Stomach (tissue), 9 donors: ENCODE data around the gene LTBP3. TPM values are rescaled to one million over a fixed set of nuclear protein-coding genes. Genes with fewer than 3 reads are reported as not detected.

Source experiments
- DNase-seq, 2 donors: peaks; one replicate each; pipeline versions ENCODE4 v3.0.0 to v3.0.0-alpha.2; 2013 to 2019
- H3K27ac ChIP-seq, 5 donors: fragments of 200-600 bp in 4 of 5; sonication (generic) in 4 of 5; one replicate each; pipeline ENCODE4 v1.5.1; 2013 to 2019; ENCODE audit warnings: mild to moderate bottlenecking in 1 of 5, moderate library complexity in 1 of 5
- H3K27me3 ChIP-seq, 3 donors: fragments of 200-600 bp; sonication (generic); one replicate each; pipeline ENCODE4 v1.5.1; 2017 to 2019; ENCODE audit warnings: mixed run types in 1 of 3
- H3K36me3 ChIP-seq, 4 donors: fragments of 200-600 bp; sonication (generic); 1 replicate in 3 of 4; 2 replicates in 1 of 4; pipeline ENCODE4 v1.5.1; 2016 to 2019
- H3K4me1 ChIP-seq, 4 donors: fragments of 200-600 bp; sonication (generic); one replicate each; pipeline ENCODE4 v1.5.1; 2016 to 2019
- H3K4me3 ChIP-seq, 4 donors: fragments of 200-600 bp; sonication (generic) in 3 of 4; one replicate each; pipeline ENCODE4 v1.5.1; 2016 to 2019; ENCODE audit warnings: mild to moderate bottlenecking in 1 of 4
- H3K9me3 ChIP-seq, 4 donors: fragments of 200-600 bp; sonication (generic); one replicate each; pipeline ENCODE4 v1.5.1; 2016 to 2019
- CTCF ChIP-seq, 7 experiments: fragments of 450-650 bp in 4 of 7; fragments of 200-600 bp in 3 of 7; sonication (generic) in 3 of 7; IDR thresholded peaks; one replicate each; pipeline ENCODE4 v1.5.1; 2016 to 2019; ENCODE audit warnings: antibody characterized with exemption in 7 of 7, control low read depth in 2 of 7, mild to moderate bottlenecking in 1 of 7
- EP300 ChIP-seq: sonication (generic); formaldehyde crosslinking; IDR thresholded peaks from one replicate; pipeline ENCODE4 v1.6.1; 2017; ENCODE audit warnings: antibody characterized with exemption
- POLR2A ChIP-seq, 4 donors: fragments of 450-650 bp; IDR thresholded peaks; one replicate each; pipeline ENCODE4 v1.6.1; 2016; ENCODE audit warnings: antibody characterized with exemption in 4 of 4, control low read depth in 2 of 4, mild to moderate bottlenecking in 1 of 4, moderate library complexity in 1 of 4
- POLR2AphosphoS5 ChIP-seq, 3 donors: sonication (generic); formaldehyde crosslinking; IDR thresholded peaks; one replicate each; pipeline ENCODE4 v1.6.1; 2016; ENCODE audit warnings: antibody characterized with exemption in 3 of 3
- WGBS, 5 donors: extraction: QIAGEN DNeasy Blood & Tissue Kit in 3 of 5; methylation state at CpG; one replicate each; pipeline versions ENCODE4 v1.1.5 to v1.1.7; 2013 to 2018; 5-methylcytosine and 5-hydroxymethylcytosine counted together
- intact Hi-C: fragments of 100-400 bp; cut with DNase I; formaldehyde crosslinking; loops from one replicate; pipeline ENCODE4 v1.15.1; 2023; ENCODE audit warnings: low total_unique reads
- polyA plus RNA-seq, 3 donors: library from polyadenylated mRNA; stranded (reverse); fragments of 200-250 nt; gene quantifications; one replicate each; pipeline ENCODE4 v1.2.3, GENCODE V29; 2013
- total RNA-seq, 5 donors: library from RNA; depleted of rRNA; stranded (reverse); fragments of >200 nt; gene quantifications; one replicate each; pipeline versions ENCODE4 v1.1.0 to v1.2.3, GENCODE V29; 2014 to 2016
- donor health status: healthy with polysubstance abuse.
- donor health status: Bipolar disorder and iron deficiency.
- donor health status: healthy.

LTBP3 gene
- total and polyA plus RNA-seq, 8 donors: 26.9 to 452 (median 79.3) TPM

GRCh38 chr11:65584106-65584505, 25.9 kb upstream of the LTBP3 start:
- intact Hi-C loops: no loop called here
- no peak for TF ChIP-seq CTCF (IDR thresholded peaks at IDR 0.05)
- no peak for TF ChIP-seq POLR2A (IDR thresholded peaks at IDR 0.05)
- no peak for TF ChIP-seq EP300
- no peak for TF ChIP-seq POLR2AphosphoS5 (IDR thresholded peaks at IDR 0.05)
- peaks cover 45 to 84% (median 72%) of the 10 kb centered on the region in 4 donors for H3K36me3 ChIP-seq
- 62 to 77% (median 68%) methylated on average over 8 of the region's 8 CpGs for WGBS, 5 donors
- no peaks in the 10 kb centered on the region for H3K27me3 ChIP-seq
- DNase-seq: no peak
- no peak overlapping the region for H3K4me3 ChIP-seq
- H3K27ac ChIP-seq: peak overlapping the region in 4 of 5 donors; percentile 18 to 78 (median 47)
- H3K9me3 ChIP-seq: no peaks in the 10 kb centered on the region
- peaks cover 28 to 80% (median 48%) of the 10 kb centered on the region in 4 donors for H3K4me1 ChIP-seq

DNA sequence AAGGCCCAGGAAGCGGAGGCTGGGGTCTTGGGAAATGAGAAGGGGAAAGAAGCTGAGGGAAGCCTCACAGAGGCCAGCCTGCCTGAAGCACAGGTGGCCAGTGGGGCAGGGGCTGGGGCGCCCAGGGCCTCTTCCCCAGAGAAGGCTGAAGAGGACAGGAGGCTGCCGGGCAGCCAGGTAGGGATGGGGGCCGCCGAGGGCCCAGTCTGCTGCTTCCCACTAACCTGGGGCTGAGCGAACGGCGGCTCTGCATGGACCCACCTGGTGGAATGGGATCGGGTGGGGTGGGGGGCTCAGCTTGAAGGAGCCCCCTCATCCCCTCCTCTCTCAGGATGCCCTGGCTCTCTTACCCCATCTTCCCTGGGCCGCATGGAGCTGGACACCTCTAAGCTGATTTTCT, 25.4 kb upstream of the LTBP3 start:
- peaks cover 48 to 89% (median 77%) of the 10 kb centered on the region in 4 donors for H3K36me3 ChIP-seq
- no peak for TF ChIP-seq POLR2AphosphoS5 (IDR thresholded peaks at IDR 0.05)
- no peak for TF ChIP-seq POLR2A (IDR thresholded peaks at IDR 0.05)
- intact Hi-C loops: no loop called here
- no peak overlapping the region for H3K4me3 ChIP-seq
- peaks cover 29 to 80% (median 48%) of the 10 kb centered on the region in 4 donors for H3K4me1 ChIP-seq
- DNase-seq: no peak
- no peaks in the 10 kb centered on the region for H3K9me3 ChIP-seq
- peak overlapping the region in 2 of 5 donors; percentile 7 to 78 for H3K27ac ChIP-seq
- no peaks in the 10 kb centered on the region for H3K27me3 ChIP-seq
- 80 to 100% (median 93%) methylated on average over 3 to 10 of the region's 10 CpGs for WGBS, 5 donors

- Histone ChIP-seq H3K9me3 (no peaks in the 10 kb centered on the region), H3K4me1 (peaks cover 30 to 80% (median 48%) of the 10 kb centered on the region in 4 donors), H3K27me3 (no peaks in the 10 kb centered on the region), H3K36me3 (peaks cover 48 to 85% (median 76%) of the 10 kb centered on the region in 4 donors), H3K27ac (peak overlapping the region in 2 of 5 donors; percentile 18 to 52), H3K4me3 (no peak overlapping the region)
- TF ChIP-seq EP300 (no peak), POLR2AphosphoS5 (IDR thresholded peaks at IDR 0.05) (no peak), CTCF (IDR thresholded peaks at IDR 0.05) (no peak), POLR2A (IDR thresholded peaks at IDR 0.05) (no peak)
- no peak for DNase-seq
- 84 to 92% (median 89%) methylated on average over 3 of the region's 3 CpGs for whole genome bisulfite sequencing, 5 donors
- intact Hi-C loops: no loop called here
These were observed 23.8 kb upstream of the LTBP3 start for GRCh38 chr11:65581928-65582327.

DNA sequence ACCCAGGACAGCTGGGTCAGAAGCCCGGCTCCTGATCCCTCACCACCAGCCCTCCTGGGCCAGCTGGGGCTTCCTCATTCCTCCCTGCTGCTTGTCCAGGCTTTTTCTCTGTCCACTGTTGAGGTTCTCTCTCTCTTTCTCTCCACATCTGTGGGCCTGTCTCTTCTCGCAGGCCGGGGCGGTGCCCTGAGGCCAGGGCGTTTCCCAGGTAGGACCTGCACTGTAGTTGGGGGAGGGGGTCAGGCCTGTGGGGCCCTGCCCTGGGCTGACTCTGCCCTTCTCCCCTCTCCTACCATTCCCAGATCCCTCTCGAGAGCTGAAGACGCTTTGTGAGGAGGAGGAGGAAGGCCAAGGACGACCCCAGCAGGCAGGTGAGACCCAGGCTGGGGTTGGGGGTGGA, 22.6 kb upstream of the LTBP3 start:
- H3K27ac ChIP-seq: peak overlapping the region in 2 of 5 donors; percentile 1 to 52
- intact Hi-C loops: no loop called here
- 87 to 96% (median 92%) methylated on average over 8 of the region's 8 CpGs for WGBS, 5 donors

More for the DNA sequence above, 22.6 kb upstream of the LTBP3 start:
- H3K27me3 ChIP-seq: no peaks in the 10 kb centered on the region
- peaks cover 48 to 74% (median 68%) of the 10 kb centered on the region in 4 donors for H3K36me3 ChIP-seq
- H3K4me3 ChIP-seq: no peak overlapping the region
- TF ChIP-seq CTCF (IDR thresholded peaks at IDR 0.05) (no peak), POLR2AphosphoS5 (IDR thresholded peaks at IDR 0.05) (no peak), POLR2A (IDR thresholded peaks at IDR 0.05) (no peak), EP300 (no peak)
- no peaks in the 10 kb centered on the region for H3K9me3 ChIP-seq
- DNase-seq: no peak
- peaks cover 39 to 76% (median 46%) of the 10 kb centered on the region in 4 donors for H3K4me1 ChIP-seq
